ENCODE data around the gene CFTR.
"Not testable (repeated sequence)": the region's sequence is repeated elsewhere in the genome, so short reads cannot be mapped to it uniquely, and the experiment has no call there.

The CFTR gene

DNA sequence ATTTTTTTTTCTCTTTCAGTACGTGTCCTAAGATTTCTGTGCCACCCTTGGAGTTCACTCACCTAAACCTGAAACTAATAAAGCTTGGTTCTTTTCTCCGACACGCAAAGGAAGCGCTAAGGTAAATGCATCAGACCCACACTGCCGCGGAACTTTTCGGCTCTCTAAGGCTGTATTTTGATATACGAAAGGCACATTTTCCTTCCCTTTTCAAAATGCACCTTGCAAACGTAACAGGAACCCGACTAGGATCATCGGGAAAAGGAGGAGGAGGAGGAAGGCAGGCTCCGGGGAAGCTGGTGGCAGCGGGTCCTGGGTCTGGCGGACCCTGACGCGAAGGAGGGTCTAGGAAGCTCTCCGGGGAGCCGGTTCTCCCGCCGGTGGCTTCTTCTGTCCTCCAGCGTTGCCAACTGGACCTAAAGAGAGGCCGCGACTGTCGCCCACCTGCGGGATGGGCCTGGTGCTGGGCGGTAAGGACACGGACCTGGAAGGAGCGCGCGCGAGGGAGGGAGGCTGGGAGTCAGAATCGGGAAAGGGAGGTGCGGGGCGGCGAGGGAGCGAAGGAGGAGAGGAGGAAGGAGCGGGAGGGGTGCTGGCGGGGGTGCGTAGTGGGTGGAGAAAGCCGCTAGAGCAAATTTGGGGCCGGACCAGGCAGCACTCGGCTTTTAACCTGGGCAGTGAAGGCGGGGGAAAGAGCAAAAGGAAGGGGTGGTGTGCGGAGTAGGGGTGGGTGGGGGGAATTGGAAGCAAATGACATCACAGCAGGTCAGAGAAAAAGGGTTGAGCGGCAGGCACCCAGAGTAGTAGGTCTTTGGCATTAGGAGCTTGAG lies at the start of gene CFTR:
Gene CFTR (plus strand): TSS at position 801 of the 830 bp plus-strand sequence. CDS start 70 bp downstream, outside the sequence.
- in situ Hi-C loops (cut with HindIII; ENCODE audit: low sequenced_read_pairs): no loop called here

DNA sequence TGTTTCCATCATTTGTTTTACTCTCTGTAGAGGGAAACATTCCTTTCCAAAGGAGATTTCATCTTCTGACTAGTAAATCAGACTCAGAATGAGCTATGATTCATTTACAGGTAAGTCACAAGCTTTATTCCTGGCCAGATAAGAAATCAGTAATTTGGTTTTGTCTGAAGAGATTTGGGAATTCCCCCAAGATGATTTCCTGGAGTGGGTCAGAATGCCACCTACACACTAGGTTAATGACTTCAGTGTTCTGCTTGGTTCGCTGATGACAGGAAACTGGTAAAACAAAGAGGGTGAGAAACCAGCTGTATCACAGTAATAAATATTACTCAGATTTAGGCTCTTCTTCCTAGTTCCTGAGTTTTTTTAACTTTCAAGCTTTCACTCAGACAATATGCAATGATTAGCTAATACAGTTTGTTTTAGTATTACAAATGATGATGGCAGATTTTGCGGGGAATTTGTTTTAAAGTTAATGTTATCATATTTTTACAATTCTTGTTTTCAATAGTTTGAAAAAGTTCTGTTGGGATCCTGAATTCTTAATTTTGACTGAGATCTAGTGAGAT lies 44.3 kb upstream of the CFTR start:
- in situ Hi-C loops (cut with HindIII; ENCODE audit: low sequenced_read_pairs): no loop called here

DNA sequence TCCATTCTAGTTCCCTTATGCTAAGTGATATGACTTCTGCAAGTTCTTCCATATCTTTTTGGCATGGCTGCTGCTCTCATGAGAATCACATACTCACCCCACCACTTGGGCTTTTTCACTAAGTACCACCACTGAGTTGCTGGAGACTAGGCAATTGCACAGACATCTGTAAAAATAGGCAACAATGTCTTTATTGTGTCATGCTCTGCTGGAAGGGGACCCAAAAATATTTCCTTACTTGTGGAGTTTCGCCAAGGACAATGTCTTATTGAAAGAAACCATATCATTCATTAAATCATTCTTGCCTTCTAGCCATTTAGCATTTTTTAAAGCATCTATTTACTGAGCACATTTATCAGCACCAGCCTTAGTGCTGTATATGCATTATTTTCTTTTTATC lies 35.2 kb upstream of the CFTR start:
- in situ Hi-C loops (cut with HindIII; ENCODE audit: low sequenced_read_pairs): no loop called here

DNA sequence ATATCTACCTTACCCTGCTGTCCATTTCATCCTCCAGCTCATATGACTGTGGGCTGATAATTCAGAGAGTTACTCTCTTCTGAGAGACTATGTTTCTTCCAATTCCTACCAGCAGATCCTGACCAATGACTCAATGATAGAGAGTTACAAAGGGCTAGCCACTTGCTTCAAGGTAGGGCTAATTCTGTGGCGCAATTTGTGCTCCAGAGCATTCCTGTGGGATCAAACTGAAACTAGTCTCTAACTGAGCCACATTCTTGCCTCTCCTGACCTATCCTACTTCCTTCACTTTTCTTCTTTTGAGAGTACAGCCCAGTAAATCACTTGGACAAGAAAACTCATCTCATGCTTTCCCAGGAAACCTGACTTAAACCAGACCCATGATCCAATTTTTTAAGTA lies 34.6 kb upstream of the CFTR start:
- in situ Hi-C loops (cut with HindIII; ENCODE audit: low sequenced_read_pairs): no loop called here

DNA sequence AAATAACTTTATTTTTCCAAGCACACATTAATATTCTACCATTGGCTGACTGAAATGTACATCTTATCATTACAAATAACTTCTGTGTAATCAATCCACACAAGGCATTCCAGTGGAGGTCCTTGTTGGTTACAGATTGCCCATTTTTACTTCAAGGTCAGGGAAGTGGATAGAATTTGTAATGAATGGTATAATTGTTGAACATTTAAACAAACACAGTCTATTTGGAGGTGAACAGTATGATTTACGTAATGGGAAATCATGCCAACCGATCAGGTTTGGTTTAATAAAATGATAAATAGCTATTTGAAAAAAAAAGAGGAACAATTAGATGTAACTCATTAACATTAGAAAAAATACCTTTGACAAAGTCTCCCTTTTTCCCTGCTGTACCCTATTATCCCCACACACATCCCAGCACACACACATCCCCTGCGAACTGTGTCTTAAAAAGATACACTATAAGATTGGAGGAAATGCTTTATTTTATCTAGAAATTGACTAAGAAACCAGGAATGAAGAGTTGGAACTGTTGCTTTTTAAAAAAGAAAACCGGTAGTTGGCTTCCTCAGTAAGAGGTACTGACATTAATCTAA lies 33.5 kb upstream of the CFTR start:
- in situ Hi-C loops (cut with HindIII; ENCODE audit: low sequenced_read_pairs): no loop called here

DNA sequence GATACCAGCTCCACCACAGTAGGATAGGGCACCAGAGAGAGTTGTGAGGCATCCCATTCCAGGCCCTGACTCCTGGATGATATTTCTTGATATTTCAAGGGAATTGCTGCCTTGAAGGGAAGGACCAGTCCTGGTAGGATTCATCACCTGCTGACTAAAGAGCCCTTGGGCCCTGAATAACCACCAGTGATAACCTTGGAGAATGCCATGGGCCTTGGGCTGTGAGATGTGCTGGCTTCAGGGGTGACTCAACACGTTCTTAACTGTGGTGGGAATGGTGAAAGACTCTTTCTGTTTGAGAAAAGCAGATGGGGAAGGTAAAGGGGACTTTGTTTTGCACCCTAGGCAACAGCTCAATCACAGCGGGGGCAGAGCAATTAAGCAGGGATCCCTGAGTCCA lies 31.2 kb upstream of the CFTR start:
- in situ Hi-C loops (cut with HindIII; ENCODE audit: low sequenced_read_pairs): no loop called here

DNA sequence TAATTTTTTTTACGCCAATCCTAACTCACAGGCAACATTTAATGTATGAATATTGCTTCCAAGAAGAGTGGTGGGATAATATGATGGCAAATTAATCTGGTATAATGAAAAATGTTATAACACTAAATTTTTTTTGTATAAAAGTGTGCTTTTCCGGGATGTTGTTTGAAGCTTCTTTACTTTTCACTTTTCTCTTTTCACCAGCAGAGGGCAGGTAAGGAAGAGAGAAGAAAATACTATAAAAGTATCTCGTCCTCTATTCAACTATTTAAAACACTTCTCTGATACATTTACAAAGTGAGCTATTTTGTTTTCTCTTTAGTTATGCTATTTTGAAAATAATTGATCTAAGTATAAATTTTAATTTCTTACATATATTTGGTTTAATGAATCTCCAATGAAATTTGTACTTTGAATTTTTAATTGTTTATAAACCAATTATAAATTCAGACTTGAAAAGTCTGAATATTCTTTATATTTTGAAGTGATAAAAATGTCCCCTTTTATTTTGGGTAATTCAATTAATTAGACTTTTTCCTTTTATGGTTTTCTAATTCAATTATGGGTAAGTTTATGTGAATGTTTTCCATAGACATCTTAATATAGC lies 20.7 kb upstream of the CFTR start:
- in situ Hi-C loops (cut with HindIII; ENCODE audit: low sequenced_read_pairs): no loop called here

DNA sequence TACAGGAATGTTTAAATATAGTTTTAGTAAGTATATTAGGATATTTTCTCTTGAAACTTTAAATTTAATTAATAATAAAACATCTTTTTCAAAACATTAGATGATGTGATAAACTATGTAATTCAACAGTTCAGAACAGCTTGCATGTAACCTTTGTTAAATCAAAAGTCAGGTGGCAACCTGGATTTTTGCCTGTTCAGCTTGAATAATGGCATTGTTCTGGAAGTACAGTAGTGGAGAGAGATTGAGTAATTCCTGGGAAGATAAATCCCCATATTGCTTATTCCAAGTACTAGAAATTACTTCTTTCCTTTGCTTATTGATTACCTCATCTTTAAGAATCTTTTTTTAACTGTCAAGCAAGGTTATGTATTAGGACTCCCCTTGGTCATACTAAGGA lies 20.1 kb upstream of the CFTR start:
- in situ Hi-C loops (cut with HindIII; ENCODE audit: low sequenced_read_pairs): no loop called here

DNA sequence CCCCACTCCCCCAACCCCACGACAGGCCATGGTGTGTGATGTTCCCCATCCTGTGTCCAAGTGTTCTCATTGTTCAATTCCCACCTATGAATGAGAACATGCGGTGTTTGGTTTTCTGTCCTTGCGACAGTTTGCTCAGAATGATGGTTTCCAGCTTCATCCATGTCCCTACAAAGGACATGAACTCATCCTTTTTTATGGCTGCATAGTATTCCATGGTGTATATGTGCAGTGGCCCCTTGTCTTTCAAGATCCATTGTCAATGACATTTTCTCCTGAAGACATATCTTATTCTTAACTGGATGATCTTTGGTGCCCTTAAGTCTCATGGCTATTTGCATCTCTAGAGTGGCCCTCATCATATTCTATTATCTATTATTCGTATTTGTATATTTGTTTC lies 19.0 kb upstream of the CFTR start:
- in situ Hi-C loops (cut with HindIII; ENCODE audit: low sequenced_read_pairs): not testable (repeated sequence)

DNA sequence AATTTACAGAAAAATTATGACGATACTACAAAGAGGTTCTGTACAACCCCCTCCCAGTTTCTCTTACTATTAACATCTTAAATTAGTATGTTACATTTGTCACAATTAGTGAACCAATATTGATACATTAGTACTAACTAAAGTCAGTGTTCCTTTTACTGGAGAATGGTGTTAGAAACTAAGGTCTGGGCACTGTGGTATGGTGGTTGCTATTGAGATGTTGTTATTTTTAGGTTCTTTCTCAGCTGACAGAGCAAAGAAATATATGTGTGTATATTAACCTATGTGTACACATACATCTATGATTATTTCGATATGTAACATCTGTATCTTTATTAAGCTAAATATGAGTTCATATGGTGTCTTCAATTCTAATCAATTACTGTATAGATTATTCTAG lies 11.7 kb upstream of the CFTR start:
- in situ Hi-C loops (cut with HindIII; ENCODE audit: low sequenced_read_pairs): no loop called here

DNA sequence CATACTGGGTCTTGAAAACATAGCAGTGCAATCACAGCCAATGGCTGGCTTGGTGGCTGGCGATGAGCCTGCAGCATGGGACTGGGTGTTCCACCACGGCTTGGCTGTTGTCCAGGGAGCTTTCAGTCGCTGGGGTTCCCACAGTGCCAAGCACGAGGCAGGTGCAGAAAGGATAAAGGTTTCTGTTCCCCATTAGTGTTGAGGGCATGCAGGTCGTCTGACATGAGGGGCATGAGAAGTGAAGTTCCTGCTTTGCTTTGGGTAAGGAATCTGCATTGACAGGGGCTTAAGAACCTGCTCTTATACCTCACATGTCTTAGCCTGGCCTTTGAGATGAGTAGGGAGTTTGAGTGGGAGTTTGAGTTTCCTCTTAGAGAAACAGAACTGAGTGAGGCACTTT lies 9.0 kb upstream of the CFTR start:
- in situ Hi-C loops (cut with HindIII; ENCODE audit: low sequenced_read_pairs): no loop called here

DNA sequence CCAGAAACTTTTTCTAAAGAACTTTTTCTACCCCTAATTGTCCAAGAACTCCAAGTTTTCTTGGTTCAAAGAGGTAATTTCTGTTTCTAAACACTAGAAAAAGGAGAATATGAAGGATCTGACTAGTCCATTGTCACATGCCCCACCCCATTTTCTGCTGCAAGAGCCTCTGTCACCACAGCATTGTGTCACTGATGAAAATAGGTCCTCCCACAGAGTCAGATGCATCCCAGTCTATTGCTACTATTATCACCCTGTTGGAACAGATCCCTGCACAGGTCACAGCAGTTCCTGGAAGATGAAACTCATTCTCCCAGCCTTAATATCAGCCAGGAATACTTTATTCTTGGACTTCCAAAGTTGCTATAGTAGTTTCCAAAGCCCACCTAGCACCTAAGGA lies 7.5 kb upstream of the CFTR start:
- in situ Hi-C loops (cut with HindIII; ENCODE audit: low sequenced_read_pairs): no loop called here

DNA sequence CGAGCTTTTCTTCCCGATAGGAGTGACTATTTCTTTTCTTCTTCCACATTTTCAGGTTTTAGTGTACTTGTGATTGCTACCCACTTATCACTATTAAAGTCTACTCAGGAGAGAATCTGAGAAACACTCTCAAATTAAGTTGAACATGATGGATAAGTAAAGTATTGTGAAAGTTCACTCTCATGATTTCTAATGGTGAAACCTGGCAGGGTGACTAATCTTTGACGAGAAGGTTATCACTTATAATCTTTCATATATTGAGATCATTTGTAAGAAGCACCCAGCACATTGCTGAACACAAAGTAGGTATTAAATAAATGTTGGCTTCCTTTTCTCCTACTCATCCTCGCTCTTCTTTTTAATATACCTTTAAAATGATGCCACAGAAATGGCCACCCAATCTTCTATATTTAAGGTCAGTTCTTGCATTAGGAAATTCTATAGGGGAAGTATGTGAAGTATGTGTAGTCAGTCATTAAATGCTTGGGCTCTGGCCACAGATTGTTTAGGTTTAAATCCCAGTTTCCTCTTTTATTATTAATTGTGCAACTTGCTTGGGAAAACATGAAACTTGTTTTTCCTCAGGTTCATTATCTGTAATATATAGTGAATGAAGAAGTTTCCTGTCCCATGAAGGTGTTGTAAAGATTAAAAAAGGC lies 3.1 kb upstream of the CFTR start:
- in situ Hi-C loops (cut with HindIII; ENCODE audit: low sequenced_read_pairs): no loop called here

DNA sequence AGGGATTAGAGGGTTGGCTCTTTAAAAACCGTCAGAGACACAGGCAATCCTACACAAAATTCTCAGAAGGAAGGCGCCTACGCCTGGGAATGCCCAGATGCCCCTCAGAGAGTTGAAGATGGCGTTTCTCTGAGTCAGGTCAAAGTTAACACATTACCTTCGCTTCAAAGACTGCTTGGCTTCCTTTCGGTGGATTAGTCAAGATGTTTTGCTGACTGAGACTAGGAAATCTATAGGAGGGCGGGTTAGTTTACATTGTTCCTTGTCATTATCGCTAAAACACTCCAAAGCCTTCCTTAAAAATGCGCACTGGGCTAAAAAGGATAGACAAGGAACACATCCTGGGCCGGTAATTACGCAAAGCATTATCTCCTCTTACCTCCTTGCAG lies 995 bp upstream of the CFTR start:
- in situ Hi-C loops (cut with HindIII; ENCODE audit: low sequenced_read_pairs): no loop called here

DNA sequence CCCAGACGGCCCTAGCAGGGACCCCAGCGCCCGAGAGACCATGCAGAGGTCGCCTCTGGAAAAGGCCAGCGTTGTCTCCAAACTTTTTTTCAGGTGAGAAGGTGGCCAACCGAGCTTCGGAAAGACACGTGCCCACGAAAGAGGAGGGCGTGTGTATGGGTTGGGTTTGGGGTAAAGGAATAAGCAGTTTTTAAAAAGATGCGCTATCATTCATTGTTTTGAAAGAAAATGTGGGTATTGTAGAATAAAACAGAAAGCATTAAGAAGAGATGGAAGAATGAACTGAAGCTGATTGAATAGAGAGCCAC lies 184 bp downstream of the CFTR start:
- in situ Hi-C loops (cut with HindIII; ENCODE audit: low sequenced_read_pairs): no loop called here

DNA sequence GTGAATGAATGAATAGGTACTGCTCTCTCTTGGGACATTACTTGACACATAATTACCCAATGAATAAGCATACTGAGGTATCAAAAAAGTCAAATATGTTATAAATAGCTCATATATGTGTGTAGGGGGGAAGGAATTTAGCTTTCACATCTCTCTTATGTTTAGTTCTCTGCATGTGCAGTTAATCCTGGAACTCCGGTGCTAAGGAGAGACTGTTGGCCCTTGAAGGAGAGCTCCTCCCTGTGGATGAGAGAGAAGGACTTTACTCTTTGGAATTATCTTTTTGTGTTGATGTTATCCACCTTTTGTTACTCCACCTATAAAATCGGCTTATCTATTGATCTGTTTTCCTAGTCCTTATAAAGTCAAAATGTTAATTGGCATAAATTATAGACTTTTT lies 1.2 kb downstream of the CFTR start:
- in situ Hi-C loops (cut with HindIII; ENCODE audit: low sequenced_read_pairs): no loop called here

DNA sequence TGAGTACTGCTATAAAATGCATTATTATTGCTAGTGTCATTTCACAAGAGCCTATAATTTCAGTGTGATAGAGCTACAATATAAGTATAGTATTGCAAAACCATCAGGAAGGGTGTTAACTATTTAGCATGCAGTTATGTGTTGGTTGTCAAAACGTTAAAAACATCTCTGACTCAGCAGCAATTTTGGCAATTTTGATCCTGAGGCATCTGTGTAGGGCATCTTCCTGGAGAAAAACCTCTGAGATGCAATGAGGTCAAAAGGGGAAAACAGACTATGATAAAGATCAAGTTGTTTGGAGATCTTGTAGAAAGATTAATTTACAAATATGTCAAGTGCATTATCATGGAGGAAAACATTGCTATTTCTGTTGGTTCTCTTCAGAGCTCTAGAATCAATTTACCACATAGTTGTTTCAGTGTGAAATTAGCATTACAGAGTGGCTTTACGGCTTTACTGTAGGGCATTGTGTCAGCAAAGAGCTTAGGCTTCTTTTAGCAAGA lies 5.3 kb downstream of the CFTR start:
- in situ Hi-C loops (cut with HindIII; ENCODE audit: low sequenced_read_pairs): no loop called here

DNA sequence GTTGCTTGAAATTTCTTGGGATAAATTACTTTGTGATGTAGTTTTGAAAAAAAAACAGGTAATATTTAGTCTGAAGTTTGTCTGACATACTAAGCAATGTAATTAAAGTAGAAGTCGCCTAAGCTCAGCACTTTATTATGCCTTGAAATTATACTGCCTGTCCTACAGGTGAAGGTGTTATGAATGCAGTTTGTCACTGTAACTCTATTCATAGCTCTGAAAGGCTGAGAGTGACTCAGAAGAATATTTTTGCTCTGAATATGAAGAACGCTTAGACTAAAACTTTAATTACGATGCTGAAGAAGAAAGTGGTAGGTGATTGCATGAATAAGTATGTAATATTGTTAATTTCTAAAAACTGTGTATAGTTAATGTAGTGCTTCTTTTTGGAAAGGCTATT lies 9.2 kb downstream of the CFTR start:
- in situ Hi-C loops (cut with HindIII; ENCODE audit: low sequenced_read_pairs): no loop called here

DNA sequence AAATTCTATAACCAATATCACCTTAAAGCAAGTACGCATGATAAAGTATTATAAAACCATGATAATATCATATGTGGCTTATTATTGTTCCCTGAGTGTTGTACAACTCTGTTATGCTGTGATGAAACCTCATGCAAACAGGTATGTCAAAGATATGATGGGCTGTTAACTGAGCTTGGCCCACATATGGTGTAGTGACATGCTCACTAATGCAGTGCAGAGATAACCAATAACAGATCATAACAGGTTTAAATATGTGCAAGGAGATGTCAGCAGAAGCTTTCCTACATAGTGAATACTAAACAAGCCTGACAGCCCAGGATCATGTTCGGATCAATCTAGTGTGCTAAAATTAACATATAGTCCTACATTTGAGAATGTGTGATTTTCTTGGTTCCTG lies 9.6 kb downstream of the CFTR start:
- in situ Hi-C loops (cut with HindIII; ENCODE audit: low sequenced_read_pairs): no loop called here

DNA sequence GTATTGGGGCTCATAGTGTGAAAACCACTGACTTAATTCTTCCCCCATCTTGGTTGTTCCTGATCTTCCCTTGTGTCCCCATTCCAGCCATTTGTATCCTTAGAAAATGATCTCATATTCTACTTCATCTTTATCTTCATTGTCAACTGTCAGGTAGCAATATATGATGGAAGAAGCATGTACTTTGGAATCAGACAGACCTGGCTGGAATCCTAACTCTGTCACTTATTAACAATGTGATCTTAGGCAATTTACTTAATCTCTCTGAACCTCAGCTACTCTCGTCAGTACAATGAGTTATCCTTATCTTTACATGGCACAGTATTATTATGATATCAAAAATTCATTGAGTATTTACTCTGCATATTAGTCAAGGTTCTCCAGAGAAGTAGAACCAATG lies 10.1 kb downstream of the CFTR start:
- in situ Hi-C loops (cut with HindIII; ENCODE audit: low sequenced_read_pairs): no loop called here

DNA sequence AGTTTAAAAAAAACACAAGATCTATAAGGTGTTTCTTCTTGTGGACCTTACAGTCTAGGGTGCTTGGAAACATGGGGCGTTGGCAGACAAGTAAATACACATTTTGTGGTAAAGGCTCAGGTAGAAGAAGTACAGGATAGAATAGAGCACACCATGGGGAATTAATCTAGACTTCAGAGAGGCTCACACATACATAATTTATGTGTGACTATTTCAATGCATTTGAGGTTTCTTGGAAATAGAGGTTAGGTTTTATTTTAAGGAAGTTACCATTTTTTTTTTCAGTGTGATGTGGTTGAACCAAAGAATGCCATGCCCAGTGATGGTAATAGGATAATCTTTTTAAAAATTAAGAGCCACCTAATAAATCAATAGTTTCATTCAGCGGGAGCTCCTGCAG lies 12.8 kb downstream of the CFTR start:
- in situ Hi-C loops (cut with HindIII; ENCODE audit: low sequenced_read_pairs): no loop called here

Data from endothelial cell of hepatic sinusoid (primary cell).